ENCODE results near the gene FBXL14.

- no peak for TF ChIP-seq ZBTB33 (IDR thresholded peaks at IDR 0.05)
- peak; percentile 42 for TF ChIP-seq CTCF (IDR thresholded peaks at IDR 0.05; ENCODE audit: low read depth, low read length, missing input control)
- TF ChIP-seq REST (IDR thresholded peaks at IDR 0.05): no peak
- peak; percentile 81 to 84 for TF ChIP-seq RAD21 (IDR thresholded peaks at IDR 0.05)
- TF ChIP-seq SP1 (IDR thresholded peaks at IDR 0.05): no peak
- no peak for TF ChIP-seq TAF1 (conservative IDR thresholded peaks at IDR 0.05)
- no peak for TF ChIP-seq JUND (IDR thresholded peaks at IDR 0.05)
- TF ChIP-seq ATF3 (IDR thresholded peaks at IDR 0.05): no peak
- no peak for TF ChIP-seq GABPA (IDR thresholded peaks at IDR 0.05 in 1 of 2, conservative IDR thresholded peaks at IDR 0.05 in 1 of 2)
- no peak for TF ChIP-seq MAX (IDR thresholded peaks at IDR 0.05)
These were observed 49.2 kb downstream of the FBXL14 start for GRCh38 chr12:1544996-1545700.
